Skeletal muscle satellite cell (primary cell): ENCODE results near the gene COLEC12.

Source experiments
- H3K27me3 ChIP-seq: 2 replicates; pipeline ENCODE4 v1.7.0; 2013; ENCODE audit warnings: low read length; ENCODE audit not compliant: control insufficient read depth, insufficient read depth
- H3K36me3 ChIP-seq: 2 replicates; pipeline ENCODE4 v1.7.0; 2013; ENCODE audit warnings: mild to moderate bottlenecking, control low read depth, low read length; ENCODE audit not compliant: insufficient read depth
- H3K4me1 ChIP-seq: 2 replicates; pipeline ENCODE4 v1.7.0; 2013; ENCODE audit warnings: low read length; ENCODE audit not compliant: control insufficient read depth, insufficient read depth
- H3K4me2 ChIP-seq: 2 replicates; pipeline ENCODE4 v1.7.0; 2013; ENCODE audit warnings: mild to moderate bottlenecking, low read length
- H3K4me3 ChIP-seq: 2 replicates; pipeline ENCODE4 v1.7.0; 2013; ENCODE audit warnings: low read length
- H3K9ac ChIP-seq: 2 replicates; pipeline ENCODE4 v1.7.0; 2013; ENCODE audit warnings: mild to moderate bottlenecking, low read depth, low read length, moderate library complexity
- H3K9me3 ChIP-seq: replicated peaks from 2 replicates; pipeline ENCODE4 v1.7.0; 2013; ENCODE audit warnings: mild to moderate bottlenecking, control low read depth, low read length

COLEC12 gene

DNA sequence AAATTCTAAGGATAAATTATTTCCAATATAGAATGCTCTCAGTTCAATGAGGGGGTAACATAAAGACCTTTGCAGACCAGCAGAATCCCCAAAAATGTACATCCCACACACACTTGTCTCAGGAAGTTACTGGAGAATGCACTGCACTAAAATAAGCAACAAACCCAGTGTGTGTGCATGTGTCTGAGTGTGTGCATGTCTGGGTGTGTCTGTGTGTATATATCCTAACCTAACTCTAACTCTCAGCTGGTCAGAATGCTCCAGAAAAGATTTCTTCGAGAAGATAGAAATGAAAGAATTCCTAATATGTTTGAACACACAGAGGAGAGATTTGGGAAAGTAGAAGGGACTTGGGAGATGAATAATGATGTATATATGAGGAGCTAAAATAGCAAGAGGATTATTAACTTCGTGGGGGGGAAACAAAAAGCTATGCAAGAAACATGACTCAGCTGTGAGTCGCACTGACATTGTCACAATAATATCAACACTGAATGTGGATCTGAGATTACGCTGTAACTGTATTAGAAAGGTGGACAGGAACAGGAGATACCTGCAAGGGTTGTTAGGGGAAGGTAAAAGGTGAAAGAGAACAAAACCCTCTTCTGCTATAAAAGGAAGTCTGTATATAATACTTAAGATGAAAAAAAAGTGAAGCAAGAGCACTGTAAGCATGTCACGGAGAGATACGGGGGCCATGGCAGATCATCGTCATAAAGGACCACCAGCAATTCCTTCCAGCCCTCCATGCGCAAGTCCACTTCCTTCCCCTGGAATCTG lies 11.1 kb downstream of the COLEC12 start:
- Histone ChIP-seq H3K36me3 (no peaks in the 10 kb centered on the region), H3K9ac (no peak overlapping the region), H3K9me3 (no peaks in the 10 kb centered on the region), H3K4me1 (peaks cover 13% of the 10 kb centered on the region), H3K4me2 (peak overlapping the region; percentile 22), H3K4me3 (no peak overlapping the region), H3K27me3 (peaks cover 11% of the 10 kb centered on the region)

DNA sequence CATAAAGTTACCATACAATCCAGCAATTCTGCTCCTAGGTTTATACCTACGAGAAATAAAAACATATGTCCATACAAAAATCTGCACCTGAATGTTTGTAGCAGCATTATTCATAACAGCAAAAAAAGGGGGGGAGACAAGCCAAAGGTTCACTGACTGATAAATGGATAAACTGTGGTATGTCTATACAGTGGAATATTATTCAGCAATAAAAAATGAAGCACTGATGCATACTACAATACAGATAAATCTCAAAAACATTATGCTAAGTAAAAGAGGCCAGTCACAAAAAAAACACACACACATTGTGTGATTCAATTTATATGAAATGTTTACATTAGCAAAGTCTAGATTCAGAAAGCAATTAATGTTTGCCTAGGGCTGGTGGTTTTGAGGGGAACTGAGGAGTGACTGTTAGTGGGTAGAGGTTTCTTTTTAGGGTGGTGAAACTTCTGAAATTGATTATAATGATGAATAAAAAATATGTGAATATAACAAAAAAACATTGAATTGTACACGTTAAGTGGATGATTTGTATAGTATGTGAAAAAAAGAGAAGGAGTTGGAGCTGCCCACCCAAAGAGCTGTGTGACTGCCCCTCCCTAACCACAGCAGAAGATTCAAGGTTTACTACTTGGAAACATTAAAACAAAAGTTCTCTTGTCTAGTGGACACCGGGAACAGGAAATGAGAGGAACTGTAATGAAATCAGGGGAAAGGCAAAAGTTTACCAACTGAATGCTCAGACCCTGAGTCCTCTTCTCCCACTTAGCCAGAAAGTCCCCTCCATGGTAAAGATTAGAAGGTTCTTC lies 13.4 kb downstream of the COLEC12 start:
- Histone ChIP-seq H3K4me2 (no peak overlapping the region), H3K36me3 (no peaks in the 10 kb centered on the region), H3K9ac (no peak overlapping the region), H3K4me1 (peaks cover 13% of the 10 kb centered on the region), H3K9me3 (no peaks in the 10 kb centered on the region), H3K27me3 (peaks cover 7% of the 10 kb centered on the region), H3K4me3 (no peak overlapping the region)

DNA sequence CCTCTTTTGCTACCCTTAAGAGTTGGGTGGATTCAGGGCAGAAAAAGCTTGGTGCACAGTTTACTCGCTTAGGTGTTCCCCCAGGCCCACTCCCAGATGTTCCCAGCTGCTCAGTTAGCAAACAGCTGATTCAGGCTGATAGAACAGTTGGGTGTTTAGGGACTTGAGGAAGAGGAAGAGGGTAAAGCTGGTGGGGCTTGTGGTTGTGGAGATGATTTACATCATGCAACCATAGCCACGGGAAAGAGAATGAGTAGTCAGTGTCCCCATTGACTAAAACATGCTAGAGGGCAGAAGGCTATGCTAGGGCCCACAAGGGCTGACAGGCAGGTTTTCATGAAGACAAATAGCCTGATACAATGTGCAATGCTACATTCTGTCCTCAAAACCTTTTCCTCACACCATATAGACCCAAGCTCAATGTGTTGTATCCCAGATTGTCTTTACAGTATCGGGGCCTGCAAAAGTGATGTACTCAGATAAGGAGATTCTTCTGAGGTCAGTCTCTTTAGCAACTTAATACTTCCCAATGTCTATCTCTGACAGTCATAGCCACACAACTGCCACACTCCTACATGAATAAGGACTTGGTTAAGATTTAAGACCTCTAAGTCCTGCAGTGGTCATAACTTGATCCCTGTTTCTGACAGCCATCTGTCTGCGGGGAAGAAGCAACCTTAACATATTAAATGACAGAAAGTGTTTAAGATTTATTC lies 15.6 kb downstream of the COLEC12 start:
- no peaks in the 10 kb centered on the region for H3K9me3 ChIP-seq
- H3K4me1 ChIP-seq = peaks cover 12% of the 10 kb centered on the region

DNA sequence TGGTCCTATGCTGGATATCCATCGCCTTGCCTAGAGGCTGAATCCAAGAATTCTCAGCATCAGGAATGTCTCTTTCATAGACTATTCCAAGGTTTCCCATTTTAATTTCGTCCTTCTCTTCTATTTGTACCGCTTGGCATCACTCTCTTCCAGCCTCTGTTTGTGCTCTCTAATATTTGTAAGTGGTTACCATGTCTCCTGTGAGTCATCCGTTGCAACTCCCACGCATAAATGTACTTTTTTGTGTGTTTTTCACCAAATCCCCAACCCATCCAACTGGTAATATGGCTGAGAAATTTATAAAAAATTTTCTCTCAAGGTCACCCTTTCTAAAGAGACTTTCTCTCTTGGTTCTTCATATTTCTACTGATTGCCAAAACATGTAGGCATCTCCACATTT lies 21.8 kb downstream of the COLEC12 start:
- Histone ChIP-seq H3K9me3 (no peaks in the 10 kb centered on the region), H3K27me3 (no peaks in the 10 kb centered on the region), H3K4me2 (peak overlapping the region; percentile 76), H3K9ac (peak overlapping the region; percentile 76), H3K4me1 (peaks cover 37% of the 10 kb centered on the region), H3K4me3 (peak overlapping the region; percentile 55), H3K36me3 (no peaks in the 10 kb centered on the region)

More for the DNA sequence above, 15.6 kb downstream of the COLEC12 start:
- no peak overlapping the region for H3K4me3 ChIP-seq
- H3K9ac ChIP-seq = no peak overlapping the region
- no peaks in the 10 kb centered on the region for H3K36me3 ChIP-seq
- peaks cover 4% of the 10 kb centered on the region for H3K27me3 ChIP-seq
- no peak overlapping the region for H3K4me2 ChIP-seq

DNA sequence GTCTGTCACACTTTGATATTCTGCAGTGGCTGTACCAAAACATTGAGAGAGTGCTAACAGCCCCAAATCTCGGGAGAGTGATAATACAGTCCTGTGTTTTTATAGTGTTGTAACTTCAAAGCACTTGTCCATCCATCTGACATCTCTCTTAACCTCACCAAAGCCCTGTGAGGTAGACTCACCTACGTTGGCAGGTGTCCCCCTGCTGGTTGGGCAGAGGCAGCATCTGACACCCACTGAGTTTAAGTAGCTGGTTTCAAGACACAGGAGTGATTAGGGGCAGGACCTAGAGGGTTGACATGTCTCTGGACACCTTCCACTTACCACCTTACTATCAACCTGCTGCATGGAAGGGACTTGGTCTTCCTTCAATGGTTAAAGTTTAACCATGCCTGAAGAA lies 22.9 kb downstream of the COLEC12 start:
- no peaks in the 10 kb centered on the region for H3K36me3 ChIP-seq
- peaks cover 37% of the 10 kb centered on the region for H3K4me1 ChIP-seq
- H3K4me2 ChIP-seq = no peak overlapping the region
- no peaks in the 10 kb centered on the region for H3K27me3 ChIP-seq
- H3K9ac ChIP-seq = no peak overlapping the region
- no peak overlapping the region for H3K4me3 ChIP-seq
- no peaks in the 10 kb centered on the region for H3K9me3 ChIP-seq

DNA sequence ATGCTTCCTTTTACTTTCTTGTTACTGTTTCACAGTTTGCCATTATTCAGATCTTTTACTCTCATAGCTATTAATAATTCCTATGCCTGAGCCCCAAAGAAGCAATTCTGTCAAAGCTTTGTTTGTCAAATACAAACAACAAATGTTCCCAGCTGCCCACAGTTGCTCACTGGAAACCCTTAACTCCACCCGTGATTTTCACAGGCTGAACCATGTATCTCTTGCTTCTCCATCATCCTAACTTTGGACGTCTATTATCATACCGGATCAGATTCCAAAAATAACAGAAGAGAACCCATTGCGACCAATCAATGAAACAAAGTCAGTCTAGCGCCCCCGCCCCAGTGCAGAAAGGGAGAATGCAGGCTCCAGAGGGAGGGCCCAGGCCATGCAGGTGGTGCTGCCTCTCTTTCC lies 24.2 kb downstream of the COLEC12 start:
- H3K4me1 ChIP-seq = peaks cover 37% of the 10 kb centered on the region
- H3K9me3 ChIP-seq = no peaks in the 10 kb centered on the region
- no peaks in the 10 kb centered on the region for H3K36me3 ChIP-seq
- H3K4me2 ChIP-seq = no peak overlapping the region
- no peaks in the 10 kb centered on the region for H3K27me3 ChIP-seq
- no peak overlapping the region for H3K4me3 ChIP-seq
- no peak overlapping the region for H3K9ac ChIP-seq

DNA sequence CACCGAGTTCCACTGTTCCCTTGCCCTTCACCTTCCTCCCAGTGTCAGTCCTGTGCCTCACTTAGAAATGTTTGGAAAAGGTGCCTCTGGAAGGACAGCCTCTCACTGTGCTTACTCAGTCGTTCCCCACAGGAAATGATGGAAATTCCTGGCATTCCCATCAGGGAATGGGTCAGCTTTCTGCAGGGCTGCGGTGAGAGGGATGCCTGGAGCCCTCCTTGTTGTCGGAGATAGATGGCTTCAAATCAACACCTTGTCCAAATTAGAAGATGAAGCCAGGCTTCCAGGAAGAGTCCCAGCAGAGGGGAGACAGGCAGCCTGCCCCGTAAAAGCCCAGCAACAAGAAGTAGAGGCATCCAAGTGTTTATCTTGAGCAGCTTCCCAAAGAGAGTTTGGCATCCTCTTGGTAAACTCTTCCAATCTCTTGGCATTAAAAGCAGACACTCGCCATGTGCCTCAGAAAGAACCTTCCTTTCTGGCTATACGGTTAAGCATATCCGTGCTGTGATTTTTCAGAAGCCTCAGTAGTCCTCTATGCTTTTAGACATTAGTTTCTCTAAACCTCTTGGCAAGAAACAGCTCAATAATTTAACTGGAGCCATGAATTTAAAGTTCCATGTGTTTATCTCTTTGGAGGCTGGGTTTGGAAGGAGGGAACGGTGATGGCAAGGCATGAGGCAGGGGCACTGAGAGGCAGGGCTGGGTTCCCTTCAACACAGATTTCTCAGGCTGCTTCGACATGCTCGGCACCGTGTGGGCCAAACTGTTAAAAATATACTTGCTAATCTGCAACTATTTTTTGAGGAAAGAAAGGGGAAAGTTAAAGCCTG lies 25.1 kb downstream of the COLEC12 start:
- Histone ChIP-seq H3K4me1 (peaks cover 42% of the 10 kb centered on the region), H3K4me2 (peak overlapping the region; percentile 7), H3K4me3 (peak overlapping the region; percentile 41), H3K9ac (no peak overlapping the region), H3K9me3 (no peaks in the 10 kb centered on the region), H3K27me3 (no peaks in the 10 kb centered on the region), H3K36me3 (no peaks in the 10 kb centered on the region)

DNA sequence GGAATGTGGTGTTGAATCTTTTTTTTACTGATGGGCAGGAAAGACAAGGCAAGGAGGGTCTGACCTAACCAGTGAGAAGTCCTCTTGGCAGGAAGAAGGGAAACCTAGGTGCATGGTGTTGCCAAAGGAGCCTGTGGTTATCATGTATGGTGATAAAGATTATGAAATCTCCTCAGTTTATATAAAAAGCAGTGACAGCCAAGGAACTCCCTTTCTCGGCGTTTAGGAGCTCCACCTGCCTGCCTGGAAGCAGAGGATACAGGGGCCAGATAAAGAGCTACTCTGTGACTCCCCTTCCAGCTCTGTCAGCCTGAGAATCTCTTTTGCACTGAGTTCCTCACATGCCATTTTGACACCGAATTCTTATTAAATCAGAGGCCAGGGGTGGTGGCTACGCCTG lies 26.1 kb downstream of the COLEC12 start:
- peaks cover 3% of the 10 kb centered on the region for H3K27me3 ChIP-seq
- H3K4me1 ChIP-seq = peaks cover 37% of the 10 kb centered on the region
- H3K9me3 ChIP-seq = no peaks in the 10 kb centered on the region

DNA sequence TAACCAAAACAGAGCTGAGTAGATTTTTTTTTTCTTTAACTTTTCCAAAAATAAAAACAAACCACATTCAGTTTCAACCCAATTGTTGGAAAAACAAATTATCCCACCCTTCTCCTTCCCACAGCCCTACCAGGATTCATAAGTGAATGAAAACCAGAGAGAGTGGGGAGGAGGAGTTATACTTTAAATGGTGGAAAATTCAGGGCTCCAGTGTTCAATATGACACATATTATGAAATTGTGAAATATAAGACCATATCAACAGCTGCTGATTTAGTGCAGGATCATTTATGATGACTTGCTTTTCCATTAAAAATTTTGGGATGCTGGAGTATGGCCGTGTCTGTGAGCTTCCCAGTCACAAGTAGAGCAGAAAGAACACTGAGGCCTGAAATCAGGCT lies 26.7 kb downstream of the COLEC12 start:
- peaks cover 9% of the 10 kb centered on the region for H3K27me3 ChIP-seq
- peaks cover 31% of the 10 kb centered on the region for H3K4me1 ChIP-seq
- no peak overlapping the region for H3K4me2 ChIP-seq
- no peaks in the 10 kb centered on the region for H3K9me3 ChIP-seq
- no peaks in the 10 kb centered on the region for H3K36me3 ChIP-seq
- no peak overlapping the region for H3K9ac ChIP-seq
- H3K4me3 ChIP-seq = no peak overlapping the region

More for the DNA sequence above, 26.1 kb downstream of the COLEC12 start:
- H3K9ac ChIP-seq = no peak overlapping the region
- H3K4me3 ChIP-seq = no peak overlapping the region
- no peak overlapping the region for H3K4me2 ChIP-seq
- no peaks in the 10 kb centered on the region for H3K36me3 ChIP-seq

DNA sequence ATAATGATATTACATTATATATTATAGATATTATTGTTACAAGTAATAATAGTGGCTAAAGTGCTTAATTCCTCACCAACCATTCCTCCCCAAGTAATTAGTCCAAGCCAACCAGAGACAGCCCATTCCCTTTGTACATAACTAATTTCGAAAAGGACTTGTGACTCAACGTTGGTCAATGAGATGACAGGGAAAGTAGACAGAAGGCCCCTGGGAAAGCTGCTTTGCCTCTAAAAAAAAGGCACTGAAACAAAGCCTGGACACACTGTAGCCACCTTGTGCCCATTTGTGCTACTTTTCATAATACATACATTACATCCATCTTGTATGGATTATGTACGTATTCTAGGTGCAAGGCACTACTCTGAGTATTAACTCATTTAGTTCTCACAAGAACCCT lies 28.8 kb downstream of the COLEC12 start:
- no peak overlapping the region for H3K4me2 ChIP-seq
- no peak overlapping the region for H3K4me3 ChIP-seq
- H3K9me3 ChIP-seq = no peaks in the 10 kb centered on the region
- H3K9ac ChIP-seq = no peak overlapping the region
- peaks cover 22% of the 10 kb centered on the region for H3K27me3 ChIP-seq
- H3K4me1 ChIP-seq = peaks cover 24% of the 10 kb centered on the region
- H3K36me3 ChIP-seq = no peaks in the 10 kb centered on the region
